Stimulated activated naive CD4-positive, alpha-beta T cell (primary cell): Measurements from ENCODE around the gene TNFRSF17.
A peak's percentile ranks its signal among the peaks of the same experiment; 100 is the strongest.

ENCODE experiments used
- DNase-seq, 6 experiments: peaks; one replicate each; lab custom pipeline; 2025; lab: John Stamatoyannopoulos, UW

The TNFRSF17 gene

GRCh38 chr16:12002447-12003006 lies 37.5 kb downstream of the TNFRSF17 start:
- DNase-seq = no peak

DNA sequence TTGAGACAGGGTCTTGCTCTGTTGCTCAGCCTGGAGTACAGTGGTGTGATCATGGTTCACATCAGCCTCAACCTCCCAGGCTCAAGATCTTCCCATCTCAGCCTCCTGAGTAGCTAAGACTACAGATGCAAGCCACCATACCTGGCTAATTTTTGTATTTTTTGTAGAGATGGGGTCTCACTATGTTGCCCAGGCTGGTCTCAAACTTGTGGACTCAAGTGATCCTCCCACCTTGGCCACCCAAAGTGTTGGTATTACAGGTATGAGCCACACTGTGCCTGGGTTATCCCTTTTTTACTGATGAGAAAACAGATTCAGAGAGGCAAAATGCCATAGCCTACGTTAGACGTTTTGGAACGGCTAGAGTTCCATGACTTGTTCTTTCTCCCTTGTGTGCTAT lies 41.6 kb downstream of the TNFRSF17 start:
- DNase-seq = no peak

DNA sequence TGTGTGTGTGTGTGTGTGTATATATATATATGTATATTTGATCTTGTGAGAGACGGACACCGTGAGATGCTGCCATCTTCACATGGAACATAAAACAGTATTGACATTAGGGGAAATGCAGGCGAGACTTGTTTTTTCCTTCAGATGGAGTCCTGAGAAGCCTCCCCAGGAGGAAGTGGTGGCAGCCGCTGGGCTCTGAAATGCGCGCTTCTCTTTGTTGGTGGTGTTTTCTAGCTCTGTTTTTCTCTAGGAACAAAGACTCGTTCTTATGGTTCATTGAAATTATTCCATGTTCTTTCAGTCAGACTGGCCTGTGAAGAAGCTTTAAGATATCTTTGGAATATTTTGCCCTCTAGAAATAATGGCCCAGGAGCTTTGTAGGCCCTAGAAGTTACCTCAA lies 44.5 kb downstream of the TNFRSF17 start:
- peak in 4 of 6 experiments; percentile 9 to 55 (median 24) for DNase-seq

DNA sequence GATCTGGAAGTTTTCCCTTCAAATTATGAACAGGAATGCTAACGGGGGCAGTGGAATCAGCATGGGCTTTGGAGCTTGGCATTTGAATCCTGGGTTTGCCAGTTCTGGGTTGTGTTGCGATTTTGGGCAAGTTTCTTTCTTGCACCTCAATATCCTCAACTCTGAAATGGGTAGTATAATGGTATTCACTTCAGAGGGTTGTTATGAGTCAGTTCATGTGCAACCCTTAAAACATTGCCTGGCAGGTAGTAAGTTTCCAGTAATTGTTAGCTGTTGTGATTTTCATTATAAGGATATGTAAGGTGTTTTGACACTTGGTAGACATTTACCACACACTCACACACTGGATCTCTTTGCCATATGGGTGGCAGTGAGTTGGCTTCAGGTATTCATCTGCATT lies 44.9 kb downstream of the TNFRSF17 start:
- DNase-seq = no peak

- peak in 1 of 6 experiments; percentile 11 for DNase-seq
Observed at GRCh38 chr16:12010388-12011251, 45.6 kb downstream of the TNFRSF17 start.

GRCh38 chr16:12011565-12011964 lies 46.6 kb downstream of the TNFRSF17 start:
- DNase-seq = no peak

DNA sequence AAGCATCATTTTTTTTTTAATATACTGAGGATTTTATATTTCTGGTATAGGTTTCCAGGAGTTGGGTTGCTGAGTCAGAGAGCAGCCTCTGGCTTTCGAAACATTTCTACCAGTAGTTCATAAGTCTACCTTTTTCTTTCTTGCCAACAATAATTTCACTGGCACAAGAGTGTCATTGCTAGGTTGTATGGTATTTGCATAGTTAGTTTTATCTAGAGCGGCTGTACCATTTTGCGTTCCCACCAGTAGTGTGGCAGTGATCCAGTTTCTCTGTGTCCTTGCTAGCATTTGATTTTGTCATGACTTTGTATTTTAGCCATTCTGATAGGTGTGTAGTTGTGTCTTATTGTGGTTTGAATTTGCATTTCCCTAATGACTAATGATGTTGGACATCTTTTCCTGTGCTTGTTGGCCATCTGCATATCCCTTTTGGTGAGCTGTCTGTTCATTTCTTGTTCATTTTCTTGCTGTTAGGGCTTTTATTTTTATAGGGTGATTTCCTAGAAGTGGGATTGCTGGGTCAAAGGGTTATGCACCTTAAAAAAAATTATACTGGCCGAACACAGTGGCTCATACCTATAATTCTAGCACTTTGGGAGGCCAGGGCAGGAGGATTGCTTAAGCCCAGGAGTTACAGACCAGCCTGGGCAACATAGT lies 51.4 kb downstream of the TNFRSF17 start:
- no peak for DNase-seq

GRCh38 chr16:12017558-12017957 lies 52.5 kb downstream of the TNFRSF17 start:
- no peak for DNase-seq
